Ovary (tissue), 9 donors: ENCODE measurements around the gene SHOX. TPM values are rescaled to one million over a fixed set of nuclear protein-coding genes. Genes with fewer than 3 reads are reported as not detected.

Experiments
- DNase-seq, 5 donors: peaks; one replicate each; pipeline ENCODE4 v3.0.0-alpha.2; 2019 to 2020
- H3K27ac ChIP-seq, 2 donors: fragments of 200-600 bp; one replicate each; pipeline versions ENCODE4 v1.5.1 to v1.8.0; 2019 to 2022
- H3K27me3 ChIP-seq: fragments of 200-600 bp; one replicate; pipeline ENCODE4 v1.8.0; 2022
- H3K36me3 ChIP-seq: fragments of 200-600 bp; sonication (generic); one replicate; pipeline ENCODE4 v1.5.1; 2019
- H3K4me1 ChIP-seq: one replicate; pipeline ENCODE4 v1.8.1; 2013; ENCODE audit warnings: mild to moderate bottlenecking, moderate library complexity; ENCODE audit not compliant: insufficient read depth
- H3K4me3 ChIP-seq: fragments of 200-600 bp; sonication (generic); one replicate; pipeline ENCODE4 v1.5.1; 2017
- H3K9me3 ChIP-seq, 2 donors: fragments of 200-600 bp in 1 of 2; sonication (generic) in 1 of 2; one replicate each; pipeline versions ENCODE4 v1.5.1 to v1.8.1; 2013 to 2019; ENCODE audit warnings: mild to moderate bottlenecking in 1 of 2, moderate library complexity in 1 of 2
- CTCF ChIP-seq, 3 donors: fragments of 450-650 bp in 2 of 3; fragments of 200-600 bp in 1 of 3; IDR thresholded peaks; one replicate each; pipeline versions ENCODE4 v1.5.1 to v1.8.0; 2016 to 2022; ENCODE audit warnings: antibody characterized with exemption in 3 of 3, mild to moderate bottlenecking in 1 of 3
- EP300 ChIP-seq: sonication (generic); formaldehyde crosslinking; IDR thresholded peaks from one replicate; pipeline ENCODE4 v1.6.1; 2017; ENCODE audit warnings: antibody characterized with exemption
- POLR2A ChIP-seq: fragments of 450-650 bp; IDR thresholded peaks from one replicate; pipeline ENCODE4 v1.6.1; 2017; ENCODE audit warnings: antibody characterized with exemption, mild to moderate bottlenecking, moderate library complexity
- WGBS, 3 donors: extraction: QIAGEN DNeasy Blood & Tissue Kit in 1 of 3; methylation state at CpG; one replicate each; pipeline versions ENCODE4 v1.1.5 to v1.1.7; 2013 to 2017; 5-methylcytosine and 5-hydroxymethylcytosine counted together
- intact Hi-C, 4 donors: fragments of 100-400 bp; cut with DNase I; formaldehyde crosslinking; loops; one replicate each; pipeline versions ENCODE4 v1.11.0 to v1.15.1; 2022 to 2023
- polyA plus RNA-seq, 2 donors: library from polyadenylated mRNA; stranded (reverse); fragments of 200-250 nt in 1 of 2; fragments of 350-450 nt in 1 of 2; fragmentation: Illumina TruSeq in 1 of 2; extraction: RNeasy Lipid Tissue Mini Kit (QIAGEN cat#74804) in 1 of 2; gene quantifications; one replicate each; pipeline ENCODE4 v1.2.3, GENCODE V29; 2013 to 2014
- total RNA-seq, 7 donors: library from RNA; depleted of rRNA in 2 of 7; stranded (reverse); fragments of >200 nt in 2 of 7; fragmentation: NEBNext Ultra II Directional in 3 of 7; extraction: Animal tissue kit (Norgen Biotek cat#: 25700) in 3 of 7; gene quantifications; one replicate each; pipeline versions ENCODE4 v1.1.0 to v1.2.4, GENCODE V29; 2016 to 2023
- donor health status: DM: no; HTN: no; CAD: no; lungs with moderate emphysema.
- donor health status: DM: no; HTN: no; CAD: no.
- donor health status: Bipolar disorder and iron deficiency.
- donor health status: DM: yes; HTN: yes; CAD: no.
- donor health status: DM: no; HTN: no; CAD: no.
- donor health status: DM: yes; HTN: yes; CAD: no.

SHOX gene
- total and polyA plus RNA-seq, 9 donors = 0.60 TPM; not detected in 8

DNA sequence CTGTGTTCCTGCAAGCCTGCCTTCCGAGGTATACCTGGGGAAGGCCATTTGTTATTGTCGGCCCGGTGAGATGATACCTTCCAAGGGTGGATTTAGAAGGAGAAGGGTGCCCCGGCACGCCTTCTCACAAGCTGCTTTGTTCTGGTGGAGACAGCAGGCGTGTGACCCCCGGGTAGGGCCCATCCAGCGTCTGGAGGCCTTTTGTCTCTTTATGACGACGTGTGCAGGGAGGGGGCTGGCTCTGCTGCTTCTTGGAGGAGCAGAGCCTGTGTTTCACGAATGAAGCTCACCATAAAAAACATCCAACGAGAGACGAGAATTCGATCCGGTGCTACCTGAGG lies 45.3 kb downstream of the SHOX start:
- DNase-seq = no peak
- WGBS, 3 donors = 12 to 20% (median 16%) methylated on average over 15 of the region's 15 CpGs
- intact Hi-C loops = no loop called here

GRCh38 chrX:677376-677775 lies 46.8 kb downstream of the SHOX start:
- Histone ChIP-seq H3K4me3 (no peak overlapping the region), H3K4me1 (no peaks in the 10 kb centered on the region), H3K9me3 (no peaks in the 10 kb centered on the region), H3K36me3 (no peaks in the 10 kb centered on the region), H3K27ac (no peak overlapping the region), H3K27me3 (no peaks in the 10 kb centered on the region)
- TF ChIP-seq CTCF (IDR thresholded peaks at IDR 0.05) (no peak), EP300 (no peak), POLR2A (no peak)
- intact Hi-C loops = no loop called here
- no peak for DNase-seq
- 82 to 85% (median 85%) methylated on average over 13 of the region's 13 CpGs for WGBS, 3 donors

More for the DNA sequence above, 45.3 kb downstream of the SHOX start:
- H3K27ac ChIP-seq = no peak overlapping the region
- no peak for TF ChIP-seq CTCF (IDR thresholded peaks at IDR 0.05)
- no peak for TF ChIP-seq EP300
- TF ChIP-seq POLR2A = no peak
- no peaks in the 10 kb centered on the region for H3K36me3 ChIP-seq
- H3K4me3 ChIP-seq = no peak overlapping the region
- no peaks in the 10 kb centered on the region for H3K9me3 ChIP-seq
- no peaks in the 10 kb centered on the region for H3K4me1 ChIP-seq
- no peaks in the 10 kb centered on the region for H3K27me3 ChIP-seq

DNA sequence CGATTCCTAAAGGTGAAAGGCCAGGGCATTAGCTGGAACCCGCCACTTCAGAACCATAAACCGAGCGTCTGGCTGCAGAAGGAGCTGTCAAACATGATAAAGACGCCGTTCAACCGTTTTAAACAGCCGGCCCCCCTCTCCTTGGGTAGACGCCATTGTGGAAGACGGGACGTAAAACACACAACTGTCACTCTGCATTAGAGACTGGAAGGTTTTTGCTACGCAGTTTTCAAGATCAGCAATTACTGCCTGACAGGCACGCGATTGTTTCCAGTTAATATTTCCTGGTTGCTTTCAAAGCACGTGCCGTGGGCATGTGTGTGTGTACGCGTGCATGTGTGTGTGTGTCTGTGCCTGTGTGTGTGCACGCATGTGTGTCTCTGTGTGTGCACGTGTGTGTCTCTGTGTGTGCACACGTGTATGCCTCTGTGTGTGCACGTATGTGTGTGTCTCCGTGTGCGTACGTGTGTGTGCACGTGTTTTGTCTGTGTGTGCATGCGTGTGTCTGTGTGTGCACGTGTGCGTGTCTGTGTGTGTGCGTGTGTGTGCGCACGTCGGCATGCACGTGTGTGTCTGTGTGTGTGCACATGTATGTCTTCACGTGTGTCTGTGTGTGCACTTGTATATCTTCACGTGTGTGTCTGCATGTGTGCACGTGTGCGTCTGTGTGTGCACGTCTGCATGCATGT lies 48.8 kb downstream of the SHOX start:
- no peak overlapping the region for H3K4me3 ChIP-seq
- 56 to 57% (median 56%) methylated on average over 39 of the region's 39 CpGs for WGBS, 3 donors
- H3K36me3 ChIP-seq = no peaks in the 10 kb centered on the region
- no peaks in the 10 kb centered on the region for H3K27me3 ChIP-seq
- H3K27ac ChIP-seq = no peak overlapping the region
- no peaks in the 10 kb centered on the region for H3K9me3 ChIP-seq
- no peak for TF ChIP-seq EP300
- TF ChIP-seq CTCF (IDR thresholded peaks at IDR 0.05) = no peak
- no peak for TF ChIP-seq POLR2A
- intact Hi-C loops = no loop called here
- H3K4me1 ChIP-seq = no peaks in the 10 kb centered on the region
- DNase-seq = no peak

- intact Hi-C loops = no loop called here
- TF ChIP-seq CTCF (IDR thresholded peaks at IDR 0.05) (no peak), EP300 (no peak), POLR2A (no peak)
- DNase-seq = no peak
- H3K36me3 ChIP-seq = no peaks in the 10 kb centered on the region
- H3K4me3 ChIP-seq = no peak overlapping the region
- 89 to 92% (median 91%) methylated on average over 14 of the region's 14 CpGs for WGBS, 3 donors
- no peaks in the 10 kb centered on the region for H3K4me1 ChIP-seq
- H3K9me3 ChIP-seq = no peaks in the 10 kb centered on the region
- no peak overlapping the region for H3K27ac ChIP-seq
- no peaks in the 10 kb centered on the region for H3K27me3 ChIP-seq
Observed at GRCh38 chrX:680062-680461, 49.5 kb downstream of the SHOX start.
